ENCODE data around the gene ABCC5.
"Not testable (repeated sequence)": the region's sequence is repeated elsewhere in the genome, so short reads cannot be mapped to it uniquely, and the experiment has no call there.

Gene ABCC5

DNA sequence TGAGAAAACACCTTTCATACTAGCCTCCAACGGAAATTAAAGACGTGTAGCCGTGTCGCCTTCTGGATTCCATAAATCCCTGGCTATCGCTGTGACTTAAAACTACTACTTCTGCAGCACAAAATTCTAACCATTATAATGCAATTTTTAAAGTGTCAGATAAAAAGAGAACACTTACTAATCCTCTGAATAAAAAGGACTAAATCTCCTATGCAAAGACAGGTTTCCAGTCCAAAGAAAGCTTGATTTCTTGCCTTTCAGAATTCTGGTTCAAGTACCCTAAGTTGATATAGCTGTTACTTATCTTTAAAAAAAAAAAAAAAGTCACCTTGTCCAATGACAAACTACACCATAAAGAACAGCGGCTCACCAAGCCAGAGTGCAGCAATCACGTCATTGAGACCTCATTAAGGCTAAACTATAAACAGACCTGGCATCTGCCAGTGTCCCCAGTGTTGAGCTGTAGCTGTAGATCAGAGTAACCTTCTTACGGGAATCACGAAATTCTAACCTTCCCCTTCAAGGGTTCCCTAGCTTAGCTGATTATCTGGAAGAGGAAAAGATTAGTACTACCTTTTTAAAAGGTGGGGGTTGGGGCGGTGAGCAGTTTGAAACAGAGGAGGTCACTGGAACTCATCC lies 2.2 kb downstream of the ABCC5 start:
- DNase-seq: no peak

DNA sequence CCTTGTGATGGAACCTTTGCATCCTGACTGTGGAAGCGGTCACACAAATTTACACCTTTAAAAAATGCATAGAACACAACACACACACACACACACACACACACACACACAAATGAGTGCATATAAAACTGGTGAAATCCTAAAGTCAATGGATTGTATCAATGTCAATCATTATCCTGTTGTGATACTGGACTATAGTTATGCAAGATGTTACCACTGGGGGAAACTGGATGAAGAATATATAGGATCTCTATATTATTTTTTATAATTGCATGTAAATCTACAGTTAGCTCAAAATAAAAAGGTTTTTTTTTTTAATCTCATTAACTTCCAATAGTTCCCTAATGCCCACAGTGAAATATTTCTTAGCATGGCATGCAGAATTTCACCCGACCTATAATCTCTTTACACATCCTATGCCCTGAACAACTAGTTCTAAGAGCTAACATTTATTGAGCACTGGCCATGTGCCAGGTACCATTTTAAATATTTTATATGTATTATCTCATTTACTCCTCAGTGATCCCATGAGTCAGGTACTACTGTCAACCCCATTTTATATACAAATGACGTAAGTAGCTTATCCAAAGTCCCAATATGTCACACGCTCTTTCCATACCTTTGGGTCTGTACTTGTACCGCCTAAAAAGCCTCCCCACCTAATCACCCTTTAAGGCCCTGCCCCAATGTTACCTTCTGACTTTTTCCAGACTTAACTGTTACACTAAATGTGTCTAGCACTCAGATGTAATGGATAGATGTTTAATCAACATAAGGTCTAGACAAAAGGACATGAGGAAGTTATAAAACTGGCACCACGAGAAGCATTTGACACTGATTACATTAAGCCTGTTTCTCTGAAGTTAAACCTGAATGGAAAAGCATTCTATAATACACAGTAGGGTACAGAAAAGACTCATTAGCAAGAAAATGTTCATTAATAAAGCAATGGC lies 5.5 kb downstream of the ABCC5 start:
- DNase-seq: no peak

DNA sequence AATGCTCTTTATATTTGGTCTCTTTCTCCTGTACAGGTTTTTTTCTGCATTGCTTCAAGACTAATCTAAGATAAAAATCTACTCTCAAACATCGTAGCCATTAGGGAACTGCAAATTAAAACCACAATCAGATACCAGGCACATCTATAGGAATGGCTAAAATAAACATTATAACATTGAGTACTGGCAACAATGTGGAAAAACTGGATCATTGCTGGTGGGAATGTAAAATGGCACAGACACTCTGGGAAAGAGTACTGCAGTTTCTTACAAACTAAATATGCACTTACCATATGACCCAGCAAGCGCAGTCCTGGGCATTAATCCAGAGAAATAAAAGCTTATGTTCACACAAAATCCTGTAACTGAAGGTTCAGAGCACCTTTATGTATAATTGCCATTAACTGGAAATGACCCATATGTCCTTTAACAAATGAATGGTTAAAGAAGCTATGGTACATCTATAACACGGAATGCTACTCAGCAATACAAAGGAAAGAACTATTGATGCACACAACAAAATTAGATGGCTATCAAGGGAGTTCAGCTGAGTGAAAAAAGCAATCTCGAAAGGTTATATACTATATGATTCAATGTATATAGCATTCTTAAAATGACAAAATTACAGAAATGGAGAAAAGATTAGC lies 6.3 kb downstream of the ABCC5 start:
- DNase-seq: no peak

DNA sequence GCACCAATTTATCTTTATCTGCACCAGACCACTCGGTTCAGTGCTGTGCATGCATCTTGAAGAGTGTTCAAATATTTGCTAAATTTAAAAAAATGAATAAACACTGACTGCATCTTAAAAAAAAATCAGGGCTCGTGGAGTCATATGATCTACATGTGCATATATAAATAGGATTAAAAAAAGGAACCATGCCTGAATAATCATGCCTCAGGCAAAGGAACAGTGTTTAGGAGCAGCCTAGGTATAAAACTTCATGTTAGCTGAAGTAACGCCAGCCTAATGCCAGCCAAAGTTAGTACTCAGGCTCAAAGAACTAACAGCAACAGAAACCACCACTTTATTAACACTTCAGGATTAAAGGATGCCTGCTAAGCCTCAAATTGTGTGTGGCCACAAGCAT lies 9.5 kb downstream of the ABCC5 start:
- no peak for DNase-seq

DNA sequence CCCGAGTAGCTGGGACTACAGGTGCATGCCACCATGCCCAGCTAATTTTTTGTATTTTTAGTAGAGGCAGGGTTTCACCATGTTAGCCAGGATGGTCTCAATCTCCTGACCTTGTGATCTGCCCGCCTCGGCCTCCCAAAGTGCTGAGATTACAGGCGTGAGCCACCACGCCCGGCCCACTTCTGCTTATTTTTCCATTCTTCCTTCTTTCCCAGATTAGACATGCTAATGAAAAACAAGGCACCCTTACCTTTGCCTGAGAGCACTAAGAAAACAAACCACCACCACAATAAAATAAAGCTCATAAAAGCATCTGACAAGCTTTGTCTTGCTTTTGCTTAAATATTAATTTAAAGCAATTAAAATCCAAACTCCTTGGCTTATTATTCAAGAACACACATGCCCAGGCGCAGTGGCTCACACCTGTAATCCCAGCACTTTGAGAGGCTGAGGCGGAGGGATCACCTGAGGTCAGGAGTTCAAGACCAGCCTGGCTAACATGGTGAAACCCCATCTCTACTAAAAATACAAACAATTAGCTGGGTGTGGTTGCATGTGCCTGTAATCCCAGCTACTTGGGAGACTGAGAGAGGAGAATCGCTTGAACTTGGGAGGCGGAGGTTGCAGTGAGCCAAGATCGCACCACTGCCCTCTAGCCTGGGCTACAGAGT lies 10.4 kb downstream of the ABCC5 start:
- DNase-seq: not testable (repeated sequence)

DNA sequence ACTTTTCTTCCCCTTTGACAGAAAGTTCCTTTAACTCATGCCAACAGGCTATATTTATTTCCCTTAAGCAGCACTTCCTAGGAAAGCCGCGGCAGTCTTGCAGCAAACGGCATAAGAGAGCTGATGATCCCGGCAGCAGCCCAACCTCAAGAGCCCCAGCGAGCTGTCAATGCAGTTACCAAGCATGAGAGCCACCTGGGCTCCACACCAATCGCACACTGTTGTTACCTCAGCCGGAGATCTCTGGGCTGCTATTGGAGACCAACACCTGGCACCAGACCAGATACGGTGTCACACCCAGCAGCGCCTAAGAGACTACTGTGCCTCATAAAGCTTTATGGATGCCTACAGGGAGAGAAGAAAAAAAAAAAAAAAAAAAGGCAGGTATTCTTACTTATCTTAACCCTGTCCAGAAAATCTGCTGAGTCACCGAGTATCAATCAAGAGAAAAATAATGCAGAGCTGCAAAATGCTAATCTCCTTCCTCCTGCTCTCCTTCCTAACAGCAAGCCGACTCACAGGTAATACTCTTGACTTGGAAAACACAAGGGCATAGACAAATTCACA lies 11.7 kb downstream of the ABCC5 start:
- no peak for DNase-seq

DNA sequence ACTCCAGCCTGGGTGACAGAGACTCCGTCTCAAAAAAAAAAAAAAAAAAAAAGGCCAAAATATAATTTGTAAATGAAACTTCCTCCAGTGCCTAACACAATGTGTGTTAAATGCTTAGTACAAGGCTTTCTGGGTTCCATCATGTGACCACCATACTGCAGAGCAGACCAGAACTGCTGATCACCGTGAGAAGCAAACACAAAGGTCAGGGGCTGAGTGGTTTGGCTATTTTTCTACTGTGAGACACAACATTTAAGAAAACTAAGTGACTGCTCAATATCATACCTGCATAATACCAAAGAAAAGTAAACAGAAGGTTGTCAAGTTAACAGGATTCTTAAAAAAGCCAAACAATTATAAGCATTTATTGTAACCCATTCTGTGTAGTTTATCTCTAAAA lies 13.2 kb downstream of the ABCC5 start:
- DNase-seq: no peak

DNA sequence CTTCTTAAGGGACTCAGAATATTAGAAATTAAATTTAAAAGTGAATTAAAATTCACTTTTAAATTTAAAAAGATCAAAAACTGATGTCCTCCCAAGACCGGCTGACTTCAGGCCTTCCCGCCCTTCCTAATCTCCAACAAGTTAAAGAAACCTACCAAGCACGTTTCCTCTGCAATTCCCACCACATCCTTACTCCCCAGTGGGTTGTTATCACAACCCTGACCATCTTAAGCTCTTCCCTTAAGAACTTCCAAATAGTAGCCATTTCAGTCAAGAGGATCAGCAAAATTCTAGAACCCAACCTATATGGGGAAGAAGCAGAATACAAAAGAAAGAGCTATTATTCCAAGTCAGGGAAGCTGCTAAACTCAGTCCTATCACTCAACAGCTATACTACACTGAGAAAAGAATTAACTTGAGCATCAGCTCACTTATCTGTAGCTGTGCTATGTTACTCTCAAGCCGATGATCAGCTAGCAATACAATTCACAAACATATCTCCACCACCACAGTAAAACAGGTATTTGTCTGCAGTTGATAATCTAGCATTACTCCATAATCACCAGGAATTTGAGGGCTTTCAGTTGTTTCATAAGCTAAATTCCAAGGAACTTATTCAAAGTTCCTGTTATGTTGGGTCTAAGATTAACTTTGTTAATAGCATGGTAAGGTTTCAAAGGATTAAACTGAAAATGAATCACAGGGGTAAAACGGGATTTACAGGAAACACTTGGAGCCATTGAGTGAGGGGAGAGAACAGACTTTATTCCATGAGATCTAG lies 14.3 kb downstream of the ABCC5 start:
- DNase-seq: no peak

DNA sequence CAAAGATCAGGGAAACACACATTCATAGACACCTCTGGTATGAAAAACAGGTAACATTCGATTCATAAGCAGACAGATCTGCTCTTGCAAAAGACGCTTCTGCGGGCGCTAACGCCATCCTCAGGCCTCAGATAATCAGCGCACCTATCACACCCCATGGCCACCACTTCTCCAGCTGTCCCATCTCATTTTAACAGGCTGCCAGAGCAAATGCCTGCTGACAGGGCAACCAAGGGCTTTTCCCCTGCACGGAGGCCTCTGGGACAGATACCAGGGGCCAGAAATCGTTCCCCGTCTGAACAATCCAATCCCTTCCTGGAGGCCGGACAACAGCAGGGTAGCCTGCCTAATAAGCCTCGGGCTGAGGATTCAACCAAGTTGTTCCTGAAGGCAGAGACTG lies 15.2 kb downstream of the ABCC5 start:
- no peak for DNase-seq

DNA sequence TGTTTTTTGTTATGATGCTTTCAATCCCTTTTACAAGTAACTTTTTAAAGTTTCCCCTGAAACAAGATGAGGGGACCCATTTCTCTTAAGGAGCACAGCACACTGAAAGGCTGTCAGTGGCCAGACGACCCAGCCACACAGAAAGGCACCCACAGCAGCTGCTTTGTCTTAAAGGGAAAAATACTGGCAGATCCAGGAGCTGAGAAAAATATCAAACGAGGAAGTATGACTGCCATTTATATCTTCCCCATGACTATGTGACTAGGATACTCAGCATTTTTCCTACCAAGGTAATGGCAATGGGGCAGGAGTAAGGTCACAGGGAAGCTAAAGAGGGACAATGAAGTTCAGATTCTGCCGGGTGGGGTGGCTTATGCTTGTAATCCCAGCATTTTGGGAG lies 15.9 kb downstream of the ABCC5 start:
- no peak for DNase-seq

DNA sequence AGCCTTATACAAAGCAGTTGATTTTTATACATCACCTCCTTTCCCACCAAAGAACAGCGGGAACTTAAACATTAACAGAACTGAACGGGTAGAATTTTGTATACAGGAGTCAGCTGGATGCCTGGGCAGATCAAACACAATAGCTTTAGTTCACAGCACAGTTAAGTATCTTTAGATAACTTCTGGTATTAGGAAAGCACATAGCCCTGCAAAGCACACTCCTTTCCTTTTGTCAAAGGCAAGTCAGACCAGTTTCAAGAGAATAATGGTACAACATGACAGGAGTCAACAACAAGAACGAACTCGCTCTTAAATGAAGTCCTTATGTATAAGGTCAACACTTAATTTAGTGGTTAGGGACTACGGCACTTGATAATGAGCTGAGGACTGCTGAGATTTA lies 26.3 kb downstream of the ABCC5 start:
- DNase-seq: no peak

DNA sequence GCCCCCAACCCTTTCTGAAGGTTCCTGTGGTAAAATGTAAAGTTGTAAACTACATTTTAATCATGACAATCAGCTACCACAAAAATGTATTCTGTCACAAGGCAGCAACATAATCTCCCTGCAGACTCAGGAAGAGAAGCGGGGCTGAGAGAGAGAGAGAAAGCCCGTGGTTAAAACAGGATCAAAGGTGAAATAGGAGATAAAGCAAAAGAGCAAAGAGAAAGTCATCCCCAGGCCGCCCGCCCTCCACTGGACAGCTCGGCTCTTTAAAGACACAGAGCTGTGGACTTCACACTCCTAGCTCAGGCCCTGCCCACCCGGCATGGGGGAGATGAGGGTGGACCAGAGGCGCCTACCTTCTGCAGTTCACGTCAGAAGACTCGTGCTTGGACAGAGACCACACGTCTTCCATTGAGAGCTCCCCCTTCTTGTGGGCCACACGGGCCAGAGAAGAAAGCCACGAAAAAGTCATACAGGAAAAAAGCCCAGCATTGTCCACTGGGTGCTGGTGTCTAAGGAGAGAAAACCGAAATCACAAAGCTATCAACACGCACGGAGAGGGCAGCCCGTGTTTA lies 29.4 kb downstream of the ABCC5 start:
- DNase-seq: no peak

DNA sequence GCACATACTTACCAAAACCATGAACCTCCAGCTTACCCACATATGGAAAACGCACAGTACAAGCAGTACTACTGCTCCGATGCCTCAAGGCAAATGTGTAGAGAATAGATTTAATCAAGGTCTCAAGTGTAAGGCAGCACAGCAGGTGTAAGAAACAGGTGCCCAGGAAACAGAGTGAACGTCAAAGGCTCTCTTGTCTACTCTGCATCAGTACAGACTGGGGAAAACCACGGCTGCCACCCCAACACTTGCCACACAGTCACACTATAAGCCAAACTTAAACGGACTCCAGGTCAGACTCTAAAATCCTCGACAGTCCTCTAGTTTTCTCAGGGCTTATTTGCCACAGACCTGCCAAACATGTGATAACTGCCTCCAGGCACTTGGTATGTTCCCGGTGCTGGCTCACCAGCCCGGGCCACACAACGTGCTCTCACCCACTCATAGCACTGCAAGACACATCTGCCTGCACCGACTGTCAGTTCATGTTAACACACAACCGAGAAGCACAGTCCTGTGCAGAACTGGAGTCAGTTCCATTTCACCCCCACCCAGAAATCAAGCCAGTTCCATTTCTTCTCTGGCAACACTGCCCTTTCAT lies 30.6 kb downstream of the ABCC5 start:
- DNase-seq: no peak

DNA sequence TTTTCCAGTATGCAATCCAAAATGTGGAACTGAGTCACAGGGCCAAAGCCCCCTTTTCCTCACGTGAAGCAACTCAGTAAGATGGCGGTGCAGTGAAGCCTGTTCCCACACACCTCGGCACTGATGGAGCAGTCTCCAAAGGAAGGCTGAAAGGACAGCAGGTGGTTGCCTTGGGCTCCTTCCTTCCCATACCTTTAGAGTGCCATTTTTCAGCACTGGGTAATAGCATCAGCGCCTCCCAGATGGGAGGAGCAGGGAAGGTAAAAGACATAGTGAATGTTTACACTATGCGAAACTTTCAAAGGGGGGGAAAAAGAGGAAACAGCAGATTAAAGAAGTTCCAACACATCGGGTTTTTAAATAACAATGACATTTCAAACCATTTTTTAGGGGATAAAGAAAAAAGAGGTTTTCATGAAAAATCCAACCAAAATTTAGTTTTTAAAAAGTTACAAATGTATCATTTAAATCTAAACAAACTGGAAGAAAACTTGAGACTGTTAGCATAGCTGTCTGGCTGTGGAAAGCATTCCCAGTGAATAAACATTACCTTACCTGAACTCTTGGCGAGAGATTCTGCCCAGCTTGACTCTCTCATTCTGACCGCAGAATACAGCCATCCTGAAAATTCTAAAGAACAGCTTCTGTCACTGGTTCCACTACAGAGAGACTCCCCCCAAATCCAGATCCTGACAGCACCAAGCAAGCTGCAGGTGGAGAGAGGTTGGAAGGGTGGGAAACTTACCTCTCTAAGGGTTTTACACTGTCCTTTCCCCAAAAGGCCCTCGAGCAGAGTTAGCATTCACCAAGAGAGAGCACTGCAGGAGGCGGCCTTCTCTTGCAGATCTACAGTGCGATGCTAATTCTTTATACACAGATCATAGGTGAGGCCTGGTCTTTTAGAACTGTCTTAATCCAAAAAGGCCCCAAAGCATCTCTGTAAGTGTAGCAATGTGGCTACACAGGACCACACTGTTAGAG lies 32.6 kb downstream of the ABCC5 start:
- DNase-seq: no peak

DNA sequence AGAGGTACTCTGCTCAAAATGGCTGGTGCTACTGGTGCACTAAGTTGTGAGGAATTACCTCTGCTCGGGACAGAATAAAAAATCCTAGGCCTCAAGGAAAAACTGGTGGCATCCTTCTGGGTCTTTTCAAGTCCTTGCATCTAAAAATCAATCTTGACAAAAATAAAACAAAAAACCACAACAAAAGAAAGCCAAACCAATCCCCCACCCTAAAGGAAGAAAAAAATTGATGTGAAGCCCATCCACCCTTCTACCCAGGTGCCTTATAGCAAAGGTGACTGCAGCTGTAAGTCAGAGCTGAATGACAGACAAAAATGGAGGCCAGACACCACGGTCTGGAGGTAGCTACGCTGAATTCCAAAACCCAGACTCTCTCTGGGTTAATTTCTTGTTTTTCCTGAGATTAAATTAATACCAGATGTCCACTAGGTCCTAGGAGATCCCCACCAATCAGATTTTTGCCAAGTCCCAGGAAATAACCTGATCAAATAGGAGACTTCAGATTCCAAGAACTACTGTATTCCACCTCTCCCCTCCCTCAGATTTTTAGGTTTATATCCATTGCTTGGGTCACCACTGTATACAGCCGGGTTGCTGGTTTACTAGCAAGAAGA lies 33.5 kb downstream of the ABCC5 start:
- DNase-seq: no peak

DNA sequence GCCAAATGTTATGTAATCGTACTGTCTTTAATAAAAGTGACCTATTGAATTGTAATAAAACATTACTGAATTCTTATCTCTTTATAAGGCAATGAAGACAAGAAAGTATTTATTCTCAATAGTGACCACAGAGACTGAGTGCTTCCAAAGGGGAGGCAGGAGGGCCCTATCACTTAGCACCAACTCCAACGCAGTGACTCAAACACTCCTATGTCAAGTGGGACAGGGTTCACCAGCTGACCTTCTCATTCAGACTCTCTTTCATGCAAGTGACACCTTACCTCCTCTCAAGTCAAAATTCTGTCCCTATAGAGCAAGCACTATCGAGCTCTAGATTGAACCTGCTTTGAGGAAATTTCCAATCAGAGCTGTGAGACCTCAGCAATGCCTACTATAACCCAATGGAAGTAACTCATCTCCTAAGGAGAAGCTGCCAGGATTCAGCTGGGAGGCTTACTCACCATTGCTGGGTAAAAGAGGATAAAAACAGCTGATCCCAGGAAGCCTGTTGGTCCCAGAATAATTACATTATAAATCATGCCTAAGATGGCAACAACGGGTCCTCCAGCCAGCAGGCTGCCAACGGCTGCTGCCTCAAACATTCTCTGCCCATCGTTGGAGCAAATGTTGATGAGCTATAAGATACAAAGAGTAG lies 35.6 kb downstream of the ABCC5 start:
- DNase-seq: no peak

DNA sequence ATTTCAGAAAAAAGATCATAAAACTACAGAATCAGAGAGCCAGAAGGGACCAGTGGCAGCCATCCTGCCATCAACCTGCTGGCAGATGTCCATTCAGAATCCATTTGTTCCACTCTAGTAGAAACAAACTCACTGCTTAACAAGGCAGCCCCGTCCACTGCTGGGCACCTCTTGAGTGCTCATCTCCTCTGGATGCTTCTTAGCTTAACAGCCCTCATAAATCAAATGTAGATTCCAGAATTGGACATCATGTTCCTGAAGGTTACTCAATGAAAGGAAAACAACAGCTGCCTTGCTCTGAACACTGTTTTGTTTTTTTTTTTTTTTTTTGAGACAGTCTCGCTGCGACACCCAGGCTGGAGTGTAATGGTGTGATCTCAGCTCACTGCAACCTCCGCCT lies 37.3 kb downstream of the ABCC5 start:
- no peak for DNase-seq

DNA sequence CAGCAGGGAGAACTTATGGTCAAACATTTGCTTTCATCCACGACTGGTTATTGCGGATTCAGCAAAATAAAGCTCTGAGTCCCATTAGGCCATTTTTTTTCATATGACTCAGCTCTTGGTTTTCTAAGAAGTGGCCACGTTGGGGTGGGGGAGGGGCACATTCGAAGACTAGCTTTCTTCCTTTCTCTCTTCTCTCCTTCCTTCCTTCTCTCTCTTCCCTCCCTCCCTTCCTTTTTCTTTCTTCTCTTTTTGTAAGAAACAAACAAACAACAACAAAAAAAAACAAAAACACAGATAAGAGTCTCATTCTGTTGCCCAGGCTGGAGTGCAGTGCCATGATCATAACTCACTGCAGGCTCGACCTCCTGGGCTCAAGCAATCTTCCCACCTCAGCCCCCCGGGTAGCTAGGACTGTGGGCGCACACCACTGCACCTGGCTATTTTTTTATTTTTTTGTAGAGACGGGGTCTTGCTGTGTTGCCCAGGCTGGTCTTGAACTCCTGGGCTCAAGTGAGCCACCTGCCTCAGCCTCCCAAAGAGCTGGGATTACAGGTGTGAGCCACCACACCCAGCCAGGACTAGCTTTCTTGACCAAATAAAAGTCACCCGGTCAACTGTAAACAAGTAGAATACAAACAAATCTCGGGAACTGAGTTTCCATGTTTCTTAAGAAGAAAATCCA lies 41.6 kb downstream of the ABCC5 start:
- no peak for DNase-seq
